ENCODE results near the gene SLC25A34. TPM values are rescaled to one million over a fixed set of nuclear protein-coding genes. Genes with fewer than 3 reads are reported as not detected.

The SLC25A34 gene
- total RNA-seq, 4 donors from 2014 or later, result 0.98 to 2.6 (median 2.0) TPM

DNA sequence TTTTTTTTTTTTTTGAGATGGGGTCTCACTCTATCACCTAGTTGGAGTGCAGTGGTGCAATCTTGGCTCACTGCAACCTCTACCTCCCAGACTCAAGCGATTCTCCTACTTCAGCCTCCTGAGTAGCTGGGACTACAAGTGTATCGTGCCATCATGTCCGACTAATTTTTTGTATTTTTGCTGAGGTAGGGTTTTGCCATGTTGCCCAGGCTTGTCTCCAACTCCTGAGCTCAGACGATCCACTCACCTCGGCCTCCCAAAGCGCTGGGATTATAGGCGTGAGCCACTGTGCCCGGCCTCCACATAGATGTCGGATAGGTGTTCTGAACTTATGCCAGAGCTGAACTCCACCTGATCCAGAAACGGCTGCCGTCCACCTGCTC is 30.9 kb upstream of the SLC25A34 start:
- 97 to 99% methylated on average over 11 of the region's 11 CpGs for WGBS, 2 donors
- peaks cover 7 to 40% of the 10 kb centered on the region in 2 donors for H3K4me1 ChIP-seq
- no peak for DNase-seq
- no peak overlapping the region for H3K27ac ChIP-seq
- no peaks in the 10 kb centered on the region for H3K9me3 ChIP-seq
- H3K4me3 ChIP-seq (replicated peaks in 1 of 3), result no peak overlapping the region
- TF ChIP-seq POLR2A (IDR thresholded peaks at IDR 0.05), result no peak
- TF ChIP-seq, protein P1, sequence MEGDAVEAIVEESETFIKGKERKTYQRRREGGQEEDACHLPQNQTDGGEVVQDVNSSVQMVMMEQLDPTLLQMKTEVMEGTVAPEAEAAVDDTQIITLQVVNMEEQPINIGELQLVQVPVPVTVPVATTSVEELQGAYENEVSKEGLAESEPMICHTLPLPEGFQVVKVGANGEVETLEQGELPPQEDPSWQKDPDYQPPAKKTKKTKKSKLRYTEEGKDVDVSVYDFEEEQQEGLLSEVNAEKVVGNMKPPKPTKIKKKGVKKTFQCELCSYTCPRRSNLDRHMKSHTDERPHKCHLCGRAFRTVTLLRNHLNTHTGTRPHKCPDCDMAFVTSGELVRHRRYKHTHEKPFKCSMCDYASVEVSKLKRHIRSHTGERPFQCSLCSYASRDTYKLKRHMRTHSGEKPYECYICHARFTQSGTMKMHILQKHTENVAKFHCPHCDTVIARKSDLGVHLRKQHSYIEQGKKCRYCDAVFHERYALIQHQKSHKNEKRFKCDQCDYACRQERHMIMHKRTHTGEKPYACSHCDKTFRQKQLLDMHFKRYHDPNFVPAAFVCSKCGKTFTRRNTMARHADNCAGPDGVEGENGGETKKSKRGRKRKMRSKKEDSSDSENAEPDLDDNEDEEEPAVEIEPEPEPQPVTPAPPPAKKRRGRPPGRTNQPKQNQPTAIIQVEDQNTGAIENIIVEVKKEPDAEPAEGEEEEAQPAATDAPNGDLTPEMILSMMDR (IDR thresholded peaks at IDR 0.05), result no peak
- H3K36me3 ChIP-seq, result no peaks in the 10 kb centered on the region
- no peaks in the 10 kb centered on the region for H3K27me3 ChIP-seq
- intact Hi-C loops (cut with DNase I), result no loop called here

DNA sequence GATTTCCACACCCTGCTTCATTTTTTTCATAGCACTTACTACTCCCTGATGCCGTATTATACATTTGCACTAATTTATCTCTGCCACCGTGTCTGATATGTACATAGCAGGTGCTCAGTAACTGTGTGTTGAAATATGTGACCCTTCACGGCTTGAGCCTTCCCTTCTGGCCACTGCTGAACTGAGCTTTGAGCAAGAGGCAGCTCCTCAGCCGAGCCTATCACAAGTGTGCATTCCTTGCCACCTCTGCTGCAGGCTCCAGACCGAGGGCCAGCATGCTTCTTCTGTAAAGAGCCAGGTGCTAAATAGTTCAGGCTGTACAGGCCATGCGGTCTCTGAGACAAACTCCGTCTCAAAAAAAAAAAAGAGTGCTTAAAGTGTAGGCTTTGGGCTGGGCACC is 29.3 kb upstream of the SLC25A34 start:
- intact Hi-C loops (cut with DNase I), result no loop called here

DNA sequence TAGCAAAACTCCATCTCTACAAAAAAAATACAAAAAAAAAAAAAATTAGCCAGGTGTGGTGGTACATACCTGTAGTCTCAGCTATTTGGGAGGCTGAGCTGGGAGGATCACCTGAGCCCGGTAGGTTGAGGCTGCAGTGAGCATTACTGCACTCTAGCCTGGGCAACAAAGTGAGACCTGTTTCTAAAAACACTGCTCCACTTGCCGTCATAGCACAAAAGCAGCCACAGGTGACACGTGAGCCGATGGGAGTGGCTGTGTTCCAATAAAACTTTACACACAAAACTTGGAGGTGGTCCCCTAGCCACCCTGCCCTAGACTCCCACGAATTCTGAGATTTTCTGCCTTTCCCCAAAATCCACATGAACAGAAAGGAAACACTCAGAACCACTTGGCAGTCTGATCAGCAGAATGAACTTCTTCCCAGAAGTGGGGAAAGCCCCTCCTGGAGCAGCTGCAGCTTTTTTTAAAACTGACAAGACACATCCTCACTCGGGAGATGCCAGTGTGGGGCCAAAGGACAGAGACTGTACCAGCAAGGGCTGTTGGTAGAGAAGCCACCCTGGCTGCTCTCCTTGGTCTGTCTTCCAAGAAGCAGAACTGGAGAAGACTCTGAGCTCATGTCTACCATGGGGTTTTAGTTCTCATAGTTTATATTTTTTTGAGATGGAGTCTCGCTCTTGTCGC is 28.7 kb upstream of the SLC25A34 start:
- H3K4me1 ChIP-seq, result peaks cover 0 to 33% of the 10 kb centered on the region in 2 donors
- no peak overlapping the region for H3K27ac ChIP-seq
- TF ChIP-seq, protein P1 (IDR thresholded peaks at IDR 0.05), result no peak
- TF ChIP-seq POLR2A (IDR thresholded peaks at IDR 0.05), result no peak
- H3K27me3 ChIP-seq, result no peaks in the 10 kb centered on the region
- H3K4me3 ChIP-seq (replicated peaks in 1 of 3), result no peak overlapping the region
- intact Hi-C loops (cut with DNase I), result no loop called here
- H3K9me3 ChIP-seq, result no peaks in the 10 kb centered on the region
- DNase-seq, result no peak
- WGBS, 2 donors, result 66 to 87% methylated on average over 8 of the region's 8 CpGs
- no peaks in the 10 kb centered on the region for H3K36me3 ChIP-seq

More for the DNA sequence above, 29.3 kb upstream of the SLC25A34 start:
- Histone ChIP-seq H3K27ac (no peak overlapping the region), H3K36me3 (no peaks in the 10 kb centered on the region), H3K9me3 (no peaks in the 10 kb centered on the region), H3K4me1 (peaks cover 0 to 33% of the 10 kb centered on the region in 2 donors), H3K4me3 (replicated peaks in 1 of 3) (no peak overlapping the region), H3K27me3 (no peaks in the 10 kb centered on the region)
- TF ChIP-seq, protein P1 (IDR thresholded peaks at IDR 0.05), result no peak
- no peak for TF ChIP-seq POLR2A (IDR thresholded peaks at IDR 0.05)
- WGBS, 2 donors, result 73 to 79% methylated on average over 6 to 7 of the region's 7 CpGs
- DNase-seq, result no peak

DNA sequence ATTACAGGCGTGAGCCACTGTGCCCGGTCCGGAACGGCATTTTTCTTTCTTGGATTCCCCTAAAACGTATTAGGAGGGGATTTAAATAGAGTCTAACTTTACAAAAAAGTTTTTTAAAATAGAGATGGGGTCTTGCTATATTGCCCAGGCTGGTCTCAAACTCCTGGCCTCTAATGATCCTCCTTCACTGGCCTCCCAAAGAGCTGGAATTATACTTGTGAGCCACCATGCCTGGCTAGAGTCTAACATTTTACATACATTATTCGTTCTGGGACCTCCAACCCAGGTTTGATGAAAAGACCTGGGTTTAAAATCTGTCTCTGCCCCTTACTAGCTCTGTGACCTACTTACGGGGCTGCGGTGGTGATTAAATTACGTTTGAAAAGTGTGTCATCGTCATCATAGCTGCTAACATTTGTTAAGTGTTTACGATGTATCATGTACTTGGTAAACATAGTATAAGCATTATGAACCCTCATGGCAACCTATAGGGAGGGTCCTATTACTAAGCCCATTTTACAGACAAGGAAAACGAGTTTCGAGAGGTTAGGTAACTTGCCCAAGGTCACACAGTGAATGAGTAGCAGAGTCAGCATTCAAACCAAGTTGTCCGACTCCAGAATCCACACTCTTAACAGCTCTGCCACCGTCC is 27.4 kb upstream of the SLC25A34 start:
- Histone ChIP-seq H3K27me3 (no peaks in the 10 kb centered on the region), H3K4me1 (peaks cover 0 to 23% of the 10 kb centered on the region in 2 donors), H3K27ac (no peak overlapping the region), H3K36me3 (no peaks in the 10 kb centered on the region), H3K4me3 (replicated peaks in 1 of 3) (no peak overlapping the region), H3K9me3 (no peaks in the 10 kb centered on the region)
- 96 to 97% methylated on average over 15 of the region's 15 CpGs for WGBS, 2 donors
- TF ChIP-seq, protein P1 (IDR thresholded peaks at IDR 0.05), result no peak
- TF ChIP-seq POLR2A (IDR thresholded peaks at IDR 0.05), result no peak
- DNase-seq, result no peak
- intact Hi-C loops (cut with DNase I), result no loop called here

DNA sequence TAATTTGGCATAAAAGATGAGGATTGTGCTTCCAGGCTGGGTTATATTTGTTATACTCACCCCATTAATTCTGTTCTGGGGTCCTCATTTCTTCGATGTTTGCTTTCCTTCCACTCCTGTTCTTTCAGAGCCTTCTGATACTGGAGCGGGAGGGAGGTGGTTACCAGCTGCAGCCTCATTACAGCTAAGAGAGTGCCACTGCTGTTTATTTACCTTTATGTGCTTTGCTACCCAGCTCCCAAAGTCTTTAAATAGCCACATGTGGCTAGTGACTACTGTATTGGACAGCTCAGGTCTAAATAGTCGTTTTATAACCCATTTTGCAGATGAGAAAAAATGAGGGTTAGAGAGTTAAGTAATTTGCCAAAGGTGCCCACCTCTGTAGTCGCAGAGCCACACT is 26.8 kb upstream of the SLC25A34 start:
- Histone ChIP-seq H3K4me1 (peaks cover 4 to 21% of the 10 kb centered on the region in 2 donors), H3K27ac (no peak overlapping the region), H3K4me3 (replicated peaks in 1 of 3) (no peak overlapping the region), H3K9me3 (no peaks in the 10 kb centered on the region), H3K36me3 (no peaks in the 10 kb centered on the region), H3K27me3 (no peaks in the 10 kb centered on the region)
- intact Hi-C loops (cut with DNase I), result no loop called here
- 95 to 97% methylated on average over 4 of the region's 4 CpGs for WGBS, 2 donors
- DNase-seq, result no peak
- no peak for TF ChIP-seq POLR2A (IDR thresholded peaks at IDR 0.05)
- TF ChIP-seq, protein P1 (IDR thresholded peaks at IDR 0.05), result no peak

Measured in thyroid gland (tissue), 4 donors.